Inferior parietal cortex (tissue), 1 donor: ENCODE measurements around the gene TBK1.

Experiments used
- DNase-seq: peaks from one replicate; pipeline ENCODE4 v3.0.0-alpha.2; 2016; ENCODE audit errors: extremely low spot score

The TBK1 gene

GRCh38 chr12:64452559-64453329, 824 bp downstream of the TBK1 start:
- DNase-seq = peak; percentile 43

GRCh38 chr12:64455506-64455905, 3.6 kb downstream of the TBK1 start:
- no peak for DNase-seq

- DNase-seq = no peak
These were observed 4.2 kb downstream of the TBK1 start for GRCh38 chr12:64456119-64456518.

GRCh38 chr12:64457032-64457431, 5.1 kb downstream of the TBK1 start:
- no peak for DNase-seq

GRCh38 chr12:64457466-64457865, 5.5 kb downstream of the TBK1 start:
- DNase-seq = no peak

GRCh38 chr12:64457923-64458322, 6.0 kb downstream of the TBK1 start:
- DNase-seq = no peak

GRCh38 chr12:64459394-64459891, 7.5 kb downstream of the TBK1 start:
- no peak for DNase-seq

GRCh38 chr12:64461634-64462414, 9.9 kb downstream of the TBK1 start:
- DNase-seq = peak; percentile 21

GRCh38 chr12:64466178-64466577, 14.3 kb downstream of the TBK1 start:
- no peak for DNase-seq

- no peak for DNase-seq
These were observed 17.0 kb downstream of the TBK1 start for GRCh38 chr12:64468966-64469365.

GRCh38 chr12:64469455-64470142, 17.7 kb downstream of the TBK1 start:
- DNase-seq = no peak

- no peak for DNase-seq
These were observed 18.6 kb downstream of the TBK1 start for GRCh38 chr12:64470495-64470894.

GRCh38 chr12:64473176-64473575, 21.3 kb downstream of the TBK1 start:
- no peak for DNase-seq

- no peak for DNase-seq
These were observed 23.6 kb downstream of the TBK1 start for GRCh38 chr12:64475518-64475917.

GRCh38 chr12:64476844-64477243, 24.9 kb downstream of the TBK1 start:
- DNase-seq = no peak

- no peak for DNase-seq
These were observed 26.7 kb downstream of the TBK1 start for GRCh38 chr12:64478661-64479060.

- DNase-seq = no peak
These were observed 28.2 kb downstream of the TBK1 start for GRCh38 chr12:64480148-64480547.

GRCh38 chr12:64486657-64487056, 34.7 kb downstream of the TBK1 start:
- no peak for DNase-seq

GRCh38 chr12:64491718-64492117, 39.8 kb downstream of the TBK1 start:
- no peak for DNase-seq

- DNase-seq = no peak
These were observed 41.6 kb downstream of the TBK1 start for GRCh38 chr12:64493513-64493912.

GRCh38 chr12:64494998-64495729, 43.2 kb downstream of the TBK1 start:
- no peak for DNase-seq
